GM23338 (cell line): ENCODE results near the gene NTNG2. TPM values are rescaled to one million over a fixed set of nuclear protein-coding genes. Genes with fewer than 3 reads are reported as not detected.

ENCODE experiments used
- ATAC-seq: fragments of 200-7000 bp; cut with Tn5 transposase; 3 replicates; pipeline ENCODE4 v1.9.1; 2020
- DNase-seq: peaks from one replicate; pipeline ENCODE4 v3.0.0-alpha.2; 2015; ENCODE audit warnings: low spot score
- H2AFZ ChIP-seq: fragments of 200-600 bp; sonication (generic); 2 replicates; pipeline ENCODE4 v1.8.0; 2016; ENCODE audit warnings: antibody characterized with exemption, mild to moderate bottlenecking, moderate library complexity
- H3F3A ChIP-seq: fragments of 200-600 bp; sonication (generic); replicated peaks from 2 replicates; pipeline ENCODE4 v1.8.0; 2017; ENCODE audit warnings: antibody characterized with exemption, mixed run types, low read depth
- H3K27ac ChIP-seq: fragments of 200-600 bp; sonication (generic); 2 replicates; pipeline ENCODE4 v1.6.1; 2016; ENCODE audit warnings: low read depth
- H3K27me3 ChIP-seq: fragments of 200-600 bp; sonication (generic); 2 replicates; pipeline ENCODE4 v1.8.0; 2016; ENCODE audit warnings: mild to moderate bottlenecking, mixed run types, moderate library complexity; ENCODE audit not compliant: insufficient read depth
- H3K36me3 ChIP-seq: fragments of 200-600 bp; sonication (generic); 2 replicates; pipeline ENCODE4 v1.8.0; 2016; ENCODE audit warnings: mild to moderate bottlenecking; ENCODE audit not compliant: insufficient read depth
- H3K4me1 ChIP-seq: fragments of 200-600 bp; sonication (generic); 2 replicates; pipeline ENCODE4 v1.8.0; 2016; ENCODE audit warnings: mild to moderate bottlenecking, moderate library complexity; ENCODE audit not compliant: insufficient read depth
- H3K4me2 ChIP-seq: fragments of 200-600 bp; sonication (generic); 2 replicates; pipeline ENCODE4 v1.7.1; 2017; ENCODE audit warnings: mixed run types
- H3K4me3 ChIP-seq: fragments of 200-600 bp; sonication (generic); 2 replicates; pipeline ENCODE4 v1.6.1; 2016; ENCODE audit warnings: mixed run types
- H3K79me2 ChIP-seq: fragments of 200-600 bp; sonication (generic); replicated peaks from 2 replicates; pipeline ENCODE4 v1.8.0; 2017; ENCODE audit warnings: mild to moderate bottlenecking; ENCODE audit not compliant: insufficient read depth
- H3K9me2 ChIP-seq: fragments of 200-600 bp; sonication (generic); 2 replicates; pipeline ENCODE4 v1.8.0; 2017; ENCODE audit not compliant: insufficient read depth
- H4K20me1 ChIP-seq: fragments of 200-600 bp; sonication (generic); replicated peaks from 2 replicates; pipeline ENCODE4 v1.8.0; 2017; ENCODE audit warnings: mild to moderate bottlenecking; ENCODE audit not compliant: insufficient read depth
- H3K27ac Mint-ChIP-seq: 2 replicates; pipeline ENCODE4 v1.8.0; 2020; ENCODE audit warnings: inconsistent platforms, mild to moderate bottlenecking, moderate library complexity, mixed read lengths
- H3K27me3 Mint-ChIP-seq: 3 replicates; pipeline ENCODE4 v1.8.0; 2022; ENCODE audit warnings: low read depth, mild to moderate bottlenecking, moderate library complexity, mixed read lengths, inconsistent platforms; ENCODE audit not compliant: insufficient read depth, poor library complexity
- H3K36me3 Mint-ChIP-seq: 3 replicates; pipeline ENCODE4 v1.8.0; 2021; ENCODE audit warnings: low read depth, mild to moderate bottlenecking, inconsistent platforms, moderate library complexity, mixed read lengths
- H3K4me1 Mint-ChIP-seq: 3 replicates; pipeline ENCODE4 v1.8.0; 2020; ENCODE audit warnings: mild to moderate bottlenecking, inconsistent platforms, mixed read lengths
- H3K4me3 Mint-ChIP-seq: 3 replicates; pipeline ENCODE4 v1.8.0; 2021; ENCODE audit warnings: moderate library complexity, mild to moderate bottlenecking, inconsistent platforms, mixed read lengths
- H3K9me3 Mint-ChIP-seq: 3 replicates; pipeline ENCODE4 v1.8.0; 2020; ENCODE audit warnings: moderate library complexity, mild to moderate bottlenecking, inconsistent platforms, mixed read lengths
- CTCF ChIP-seq, 2 experiments: fragments of 200-600 bp in 1 of 2; sonication (generic) in 1 of 2; conservative IDR thresholded peaks; 2 replicates each; pipeline versions ENCODE4 v1.5.1 to v1.6.1; 2016 to 2017; ENCODE audit warnings: antibody characterized with exemption in 2 of 2, low read depth in 2 of 2, mild to moderate bottlenecking in 2 of 2, moderate library complexity in 1 of 2
- JUNB ChIP-seq: IDR thresholded peaks from one replicate; pipeline ENCODE4 v1.6.1; 2016; ENCODE audit warnings: antibody characterized with exemption; ENCODE audit not compliant: unreplicated experiment
- NANOG ChIP-seq: IDR thresholded peaks from 2 replicates; pipeline ENCODE4 v1.6.1; 2016; ENCODE audit warnings: antibody characterized with exemption, borderline replicate concordance
- POLR2AphosphoS5 ChIP-seq: IDR thresholded peaks from 2 replicates; pipeline ENCODE4 v1.6.1; 2016; ENCODE audit warnings: antibody characterized with exemption, low read depth
- STAT1 ChIP-seq: IDR thresholded peaks from one replicate; pipeline ENCODE4 v1.6.1; 2016; ENCODE audit warnings: antibody characterized with exemption; ENCODE audit not compliant: unreplicated experiment
- ZNF462 ChIP-seq: fragments of 250-450 bp; sonication (Bioruptor Pico); IDR thresholded peaks from 2 replicates; pipeline ENCODE4 v1.5.0; 2020; ENCODE audit warnings: mild to moderate bottlenecking, moderate library complexity
- polyA plus RNA-seq: library from polyadenylated mRNA; unstranded; fragments of >200 nt; fragmentation: Nextera tagmentation; extraction: Ambion mirVana; gene quantifications from 2 replicates; pipeline ENCODE4 v1.2.1, GENCODE V29; 2016
- total RNA-seq: library from RNA; depleted of rRNA; stranded (reverse); fragments of >200 nt; shearing (Covaris generic); gene quantifications from 2 replicates; pipeline ENCODE4 v1.2.3, GENCODE V29; 2014

The NTNG2 gene
- total and polyA plus RNA-seq, 2 experiments from 2014 or later: 0.99 to 1.7 TPM

GRCh38 chr9:132260846-132261245, 99.0 kb downstream of the NTNG2 start (continued):
- no peak for TF ChIP-seq ZNF462 (CRISPR knock-in tag)
- TF ChIP-seq CTCF (conservative IDR thresholded peaks at IDR 0.05; ENCODE audit: low read depth in 2 of 2): no peak
- no peak for TF ChIP-seq JUNB
- no peak for TF ChIP-seq NANOG
- TF ChIP-seq STAT1: no peak
- TF ChIP-seq POLR2AphosphoS5: no peak

- H3K9me2 ChIP-seq: no peaks in the 10 kb centered on the region
- peaks cover 14% of the 10 kb centered on the region; the same call in 1 of the 2 replicates for H3F3A ChIP-seq
- no peaks in the 10 kb centered on the region for H3K27me3 ChIP-seq
- H4K20me1 ChIP-seq: 0 out of 2 replicates have a peak, but pooled peaks cover 10% of the 10 kb centered on the region
- no peaks in the 10 kb centered on the region for H3K27me3 Mint-ChIP-seq
- H3K36me3 ChIP-seq: peaks cover 18% of the 10 kb centered on the region
- DNase-seq (no peak), ATAC-seq (no peak)
- H3K9me3 Mint-ChIP-seq: no peaks in the 10 kb centered on the region
- no peaks in the 10 kb centered on the region for H3K4me1 ChIP-seq
- H3K36me3 Mint-ChIP-seq: peaks cover 48% of the 10 kb centered on the region
- H3K27ac Mint-ChIP-seq: no peak overlapping the region
- H3K4me2 ChIP-seq: no peak overlapping the region
- H3K4me1 Mint-ChIP-seq: peaks cover 6% of the 10 kb centered on the region; the same call in 2 of the 3 replicates
- H3K4me3 Mint-ChIP-seq: no peak overlapping the region
- H2AFZ ChIP-seq: no peak overlapping the region
- no peak for TF ChIP-seq POLR2AphosphoS5
- no peaks in the 10 kb centered on the region for H3K79me2 ChIP-seq
- H3K27ac ChIP-seq: no peak overlapping the region
- no peak overlapping the region for H3K4me3 ChIP-seq
Observed at GRCh38 chr9:132266017-132266416, 104.2 kb downstream of the NTNG2 start.
